Measurements from ENCODE around the gene MED9.

DNA sequence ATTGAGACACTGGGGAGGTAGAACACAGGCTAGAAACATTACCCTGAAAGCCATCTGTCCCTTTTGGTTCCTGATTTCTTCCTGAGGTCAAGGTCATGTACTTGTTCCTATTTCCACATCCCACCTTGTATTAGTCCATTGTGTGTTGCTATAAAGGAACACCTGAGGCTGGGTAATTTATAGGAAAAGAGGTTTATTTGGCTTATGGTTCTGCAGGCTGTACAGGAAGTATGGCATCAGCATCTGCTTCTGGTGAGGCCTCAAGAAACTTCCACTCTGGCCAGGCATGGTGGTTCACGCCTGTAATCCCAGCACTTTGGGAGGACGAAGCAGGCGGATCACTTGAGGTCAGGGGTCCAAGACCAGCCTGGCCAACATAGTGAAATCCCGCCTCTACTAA is 7.4 kb upstream of the MED9 start:
- TF ChIP-seq, protein P1, sequence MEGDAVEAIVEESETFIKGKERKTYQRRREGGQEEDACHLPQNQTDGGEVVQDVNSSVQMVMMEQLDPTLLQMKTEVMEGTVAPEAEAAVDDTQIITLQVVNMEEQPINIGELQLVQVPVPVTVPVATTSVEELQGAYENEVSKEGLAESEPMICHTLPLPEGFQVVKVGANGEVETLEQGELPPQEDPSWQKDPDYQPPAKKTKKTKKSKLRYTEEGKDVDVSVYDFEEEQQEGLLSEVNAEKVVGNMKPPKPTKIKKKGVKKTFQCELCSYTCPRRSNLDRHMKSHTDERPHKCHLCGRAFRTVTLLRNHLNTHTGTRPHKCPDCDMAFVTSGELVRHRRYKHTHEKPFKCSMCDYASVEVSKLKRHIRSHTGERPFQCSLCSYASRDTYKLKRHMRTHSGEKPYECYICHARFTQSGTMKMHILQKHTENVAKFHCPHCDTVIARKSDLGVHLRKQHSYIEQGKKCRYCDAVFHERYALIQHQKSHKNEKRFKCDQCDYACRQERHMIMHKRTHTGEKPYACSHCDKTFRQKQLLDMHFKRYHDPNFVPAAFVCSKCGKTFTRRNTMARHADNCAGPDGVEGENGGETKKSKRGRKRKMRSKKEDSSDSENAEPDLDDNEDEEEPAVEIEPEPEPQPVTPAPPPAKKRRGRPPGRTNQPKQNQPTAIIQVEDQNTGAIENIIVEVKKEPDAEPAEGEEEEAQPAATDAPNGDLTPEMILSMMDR (IDR thresholded peaks at IDR 0.05), result no peak
- TF ChIP-seq POLR2A (IDR thresholded peaks at IDR 0.05; ENCODE audit: low read depth), result no peak

Data from esophagus muscularis mucosa (tissue), 3 donors.